Smooth muscle cell (in vitro differentiated cells): Measurements from ENCODE around the gene RHBDL2. TPM values are rescaled to one million over a fixed set of nuclear protein-coding genes. Genes with fewer than 3 reads are reported as not detected.

Source experiments
- DNase-seq: peaks from one replicate; lab custom pipeline; 2025; ENCODE audit not compliant: unreplicated experiment; lab: John Stamatoyannopoulos, UW
- H2AFZ ChIP-seq: fragments of 200-600 bp; sonication (generic); 2 replicates; pipeline ENCODE4 v1.6.0; 2016; ENCODE audit warnings: antibody characterized with exemption, low read depth, mild to moderate bottlenecking
- H3F3A ChIP-seq: fragments of 200-600 bp; sonication (generic); 2 replicates; pipeline ENCODE4 v1.6.0; 2017; ENCODE audit warnings: antibody characterized with exemption, low read depth
- H3K27ac ChIP-seq: fragments of 200-600 bp; sonication (generic); 2 replicates; pipeline ENCODE4 v1.5.1; 2016; ENCODE audit warnings: low read depth, mild to moderate bottlenecking
- H3K27me3 ChIP-seq: fragments of 200-600 bp; sonication (generic); 2 replicates; pipeline ENCODE4 v1.6.1; 2016; ENCODE audit warnings: low read depth, mild to moderate bottlenecking
- H3K36me3 ChIP-seq: fragments of 200-600 bp; sonication (generic); 2 replicates; pipeline ENCODE4 v1.5.1; 2016; ENCODE audit warnings: low read depth
- H3K4me1 ChIP-seq: fragments of 200-600 bp; sonication (generic); 2 replicates; pipeline ENCODE4 v1.5.1; 2016; ENCODE audit warnings: low read depth
- H3K4me2 ChIP-seq: fragments of 200-600 bp; sonication (generic); 2 replicates; pipeline ENCODE4 v1.6.0; 2016; ENCODE audit warnings: mild to moderate bottlenecking
- H3K4me3 ChIP-seq: fragments of 200-600 bp; sonication (generic); 2 replicates; pipeline ENCODE4 v1.5.1; 2016; ENCODE audit warnings: mild to moderate bottlenecking
- H3K79me2 ChIP-seq: fragments of 200-600 bp; sonication (generic); 2 replicates; pipeline ENCODE4 v1.6.0; 2016; ENCODE audit warnings: low read depth, mild to moderate bottlenecking
- H3K9ac ChIP-seq: fragments of 200-600 bp; sonication (generic); 2 replicates; pipeline ENCODE4 v1.6.0; 2016; ENCODE audit warnings: low read depth
- H3K9me3 ChIP-seq: fragments of 200-600 bp; sonication (generic); replicated peaks from 2 replicates; pipeline ENCODE4 v1.5.1; 2016; ENCODE audit warnings: low read depth
- H4K20me1 ChIP-seq: fragments of 200-600 bp; sonication (generic); 2 replicates; pipeline ENCODE4 v1.6.0; 2016; ENCODE audit warnings: low read depth
- WGBS: methylation state at CpG from one replicate; pipeline ENCODE4 v1.1.7; 2016; ENCODE audit warnings: low lambda C conversion rate; 5-methylcytosine and 5-hydroxymethylcytosine counted together
- polyA plus RNA-seq: library from polyadenylated mRNA; unstranded; fragments of >200 nt; fragmentation: Nextera tagmentation; extraction: Ambion mirVana; gene quantifications from 2 replicates; pipeline ENCODE4 v1.2.1, GENCODE V29; 2016
- total RNA-seq: library from RNA; depleted of rRNA; stranded (reverse); fragments of >200 nt; gene quantifications from 2 replicates; pipeline ENCODE4 v1.2.3, GENCODE V29; 2014
- TF ChIP-seq, protein P1 (sequence below): fragments of 200-600 bp; sonication (generic); IDR thresholded peaks from 2 replicates; pipeline ENCODE4 v1.5.1; 2017; ENCODE audit warnings: borderline replicate concordance, mild to moderate bottlenecking, antibody characterized with exemption; ENCODE audit not compliant: insufficient read depth, poor library complexity, severe bottlenecking

Gene RHBDL2
- total and polyA plus RNA-seq, 2 experiments from 2014 or later, result not detected

DNA sequence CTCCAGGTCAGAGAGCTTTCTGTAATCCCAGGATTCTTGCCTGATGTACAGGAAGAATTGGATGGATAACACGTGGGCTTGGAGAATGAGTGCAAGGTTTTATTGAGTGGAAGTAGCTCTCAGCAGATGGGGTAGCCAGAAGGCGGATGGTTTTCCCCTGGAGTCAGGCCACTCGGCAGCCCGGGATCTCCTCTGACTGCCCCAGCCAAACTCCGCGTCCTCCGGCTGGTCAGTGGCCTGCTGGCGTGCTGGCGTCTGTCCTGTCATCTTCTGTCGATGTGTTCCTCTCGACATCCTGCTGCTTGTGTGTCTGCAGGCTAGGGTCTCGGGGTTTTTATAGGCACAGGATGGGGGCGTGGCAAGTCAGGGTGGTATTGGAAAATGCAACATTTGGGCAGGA lies 32.8 kb downstream of the RHBDL2 start:
- WGBS, result 84% methylated on average over 13 of the region's 13 CpGs
- H3K27ac ChIP-seq, result no peak overlapping the region
- no peak overlapping the region for H3K4me3 ChIP-seq
- no peak overlapping the region for H2AFZ ChIP-seq
- H3K4me1 ChIP-seq, result no peaks in the 10 kb centered on the region
- H3K79me2 ChIP-seq, result no peaks in the 10 kb centered on the region
- no peaks in the 10 kb centered on the region for H3K36me3 ChIP-seq
- no peaks in the 10 kb centered on the region for H3K9me3 ChIP-seq
- no peak overlapping the region for H3K9ac ChIP-seq
- TF ChIP-seq, protein P1, sequence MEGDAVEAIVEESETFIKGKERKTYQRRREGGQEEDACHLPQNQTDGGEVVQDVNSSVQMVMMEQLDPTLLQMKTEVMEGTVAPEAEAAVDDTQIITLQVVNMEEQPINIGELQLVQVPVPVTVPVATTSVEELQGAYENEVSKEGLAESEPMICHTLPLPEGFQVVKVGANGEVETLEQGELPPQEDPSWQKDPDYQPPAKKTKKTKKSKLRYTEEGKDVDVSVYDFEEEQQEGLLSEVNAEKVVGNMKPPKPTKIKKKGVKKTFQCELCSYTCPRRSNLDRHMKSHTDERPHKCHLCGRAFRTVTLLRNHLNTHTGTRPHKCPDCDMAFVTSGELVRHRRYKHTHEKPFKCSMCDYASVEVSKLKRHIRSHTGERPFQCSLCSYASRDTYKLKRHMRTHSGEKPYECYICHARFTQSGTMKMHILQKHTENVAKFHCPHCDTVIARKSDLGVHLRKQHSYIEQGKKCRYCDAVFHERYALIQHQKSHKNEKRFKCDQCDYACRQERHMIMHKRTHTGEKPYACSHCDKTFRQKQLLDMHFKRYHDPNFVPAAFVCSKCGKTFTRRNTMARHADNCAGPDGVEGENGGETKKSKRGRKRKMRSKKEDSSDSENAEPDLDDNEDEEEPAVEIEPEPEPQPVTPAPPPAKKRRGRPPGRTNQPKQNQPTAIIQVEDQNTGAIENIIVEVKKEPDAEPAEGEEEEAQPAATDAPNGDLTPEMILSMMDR, result no peak
- H3K4me2 ChIP-seq, result no peak overlapping the region
- H3F3A ChIP-seq, result no peaks in the 10 kb centered on the region
- no peaks in the 10 kb centered on the region for H4K20me1 ChIP-seq
- DNase-seq, result no peak
- no peaks in the 10 kb centered on the region for H3K27me3 ChIP-seq

DNA sequence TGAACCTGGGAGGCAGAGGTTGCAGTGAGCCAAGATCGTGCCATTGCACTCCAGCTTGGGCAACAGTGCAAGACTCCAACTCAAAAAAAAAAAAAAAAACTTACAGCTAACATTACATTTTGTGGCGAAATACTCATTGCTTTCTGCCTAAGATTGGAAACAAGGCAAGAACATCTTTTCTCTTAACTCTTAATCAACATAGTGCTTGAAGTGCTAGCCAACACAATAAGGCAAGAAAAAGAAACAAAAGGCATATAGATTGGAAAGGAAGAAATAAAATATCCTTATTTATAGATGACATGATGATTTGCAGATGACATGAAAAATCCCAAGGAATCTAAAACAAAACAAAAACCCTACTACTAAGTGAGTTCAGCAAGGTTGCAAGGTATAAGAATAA lies 35.6 kb downstream of the RHBDL2 start:
- H4K20me1 ChIP-seq, result no peaks in the 10 kb centered on the region
- H3K4me1 ChIP-seq, result no peaks in the 10 kb centered on the region
- 94% methylated on average over 2 of the region's 2 CpGs for WGBS
- H3K79me2 ChIP-seq, result no peaks in the 10 kb centered on the region
- H3F3A ChIP-seq, result no peaks in the 10 kb centered on the region
- no peak for DNase-seq
- no peak overlapping the region for H3K9ac ChIP-seq
- H3K9me3 ChIP-seq, result no peaks in the 10 kb centered on the region
- TF ChIP-seq, protein P1, result no peak
- no peak overlapping the region for H3K27ac ChIP-seq
- H2AFZ ChIP-seq, result no peak overlapping the region
- no peak overlapping the region for H3K4me3 ChIP-seq
- H3K36me3 ChIP-seq, result no peaks in the 10 kb centered on the region
- no peaks in the 10 kb centered on the region for H3K27me3 ChIP-seq
- no peak overlapping the region for H3K4me2 ChIP-seq

DNA sequence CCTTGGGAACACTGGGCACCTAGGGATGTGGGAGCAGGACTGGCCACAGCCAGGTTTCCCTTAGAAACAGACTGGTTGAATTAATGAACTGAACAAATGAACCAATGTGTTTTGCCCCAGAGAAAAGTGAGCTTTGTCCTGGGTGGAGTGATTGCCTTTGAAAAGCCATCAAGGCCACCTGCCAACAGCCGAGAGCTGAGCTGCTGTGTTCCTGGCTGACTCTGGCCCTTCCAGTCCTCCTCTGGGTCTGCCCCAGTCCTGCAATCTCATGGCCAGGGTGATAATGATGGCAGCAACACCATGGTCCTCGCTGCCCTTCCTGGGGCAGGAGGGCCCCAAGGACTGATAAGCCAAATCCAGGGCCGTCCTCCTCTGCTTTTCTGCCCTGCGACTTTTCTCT lies 42.1 kb downstream of the RHBDL2 start:
- Histone ChIP-seq H3K4me3 (no peak overlapping the region), H2AFZ (no peak overlapping the region), H3F3A (no peaks in the 10 kb centered on the region), H3K4me2 (no peak overlapping the region), H3K4me1 (no peaks in the 10 kb centered on the region), H3K27ac (no peak overlapping the region), H3K79me2 (no peaks in the 10 kb centered on the region), H3K36me3 (no peaks in the 10 kb centered on the region), H4K20me1 (no peaks in the 10 kb centered on the region), H3K9ac (no peak overlapping the region), H3K9me3 (no peaks in the 10 kb centered on the region), H3K27me3 (no peaks in the 10 kb centered on the region)
- TF ChIP-seq, protein P1, result no peak
- 83% methylated on average over 4 of the region's 4 CpGs for WGBS
- DNase-seq, result no peak

DNA sequence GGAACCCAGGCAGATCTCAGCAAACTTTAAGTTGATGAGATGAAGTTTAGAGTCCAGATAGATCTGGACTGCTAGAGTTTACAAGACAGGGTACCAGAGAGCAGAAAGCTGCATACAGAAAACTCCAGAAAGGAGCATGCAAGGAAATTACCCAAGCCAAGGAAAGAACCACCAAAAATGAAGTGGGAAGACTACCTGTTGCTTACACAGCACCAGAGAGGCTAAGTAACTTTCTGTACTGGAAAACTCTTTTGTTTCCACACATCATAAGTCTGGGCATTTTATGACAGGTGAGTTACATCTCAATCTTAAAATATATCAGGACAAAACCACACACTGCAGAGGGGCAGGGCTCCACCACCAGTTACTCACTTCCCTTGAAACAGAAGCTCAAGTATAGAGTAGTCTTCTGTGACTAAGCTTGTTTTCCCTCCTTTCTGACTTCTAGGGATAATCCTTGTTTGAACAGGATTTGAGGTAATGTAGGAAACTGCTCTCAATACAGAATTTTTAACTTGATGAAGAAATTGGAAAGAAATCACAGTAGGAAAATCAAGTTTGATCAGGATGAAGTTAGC lies 42.9 kb downstream of the RHBDL2 start:
- no peak overlapping the region for H3K4me3 ChIP-seq
- no peaks in the 10 kb centered on the region for H3K27me3 ChIP-seq
- H4K20me1 ChIP-seq, result no peaks in the 10 kb centered on the region
- no peak overlapping the region for H3K4me2 ChIP-seq
- DNase-seq, result no peak
- H3K27ac ChIP-seq, result no peak overlapping the region
- no peaks in the 10 kb centered on the region for H3K4me1 ChIP-seq
- no peak overlapping the region for H3K9ac ChIP-seq
- no peaks in the 10 kb centered on the region for H3K79me2 ChIP-seq
- no peaks in the 10 kb centered on the region for H3K36me3 ChIP-seq
- TF ChIP-seq, protein P1, result no peak
- no peaks in the 10 kb centered on the region for H3K9me3 ChIP-seq
- no peak overlapping the region for H2AFZ ChIP-seq
- H3F3A ChIP-seq, result no peaks in the 10 kb centered on the region
